SU-DHL-6 (cell line): ENCODE data around the gene MPPE1.

Source experiments
- EZH2phosphoT487 ChIP-seq: fragments of 200-600 bp; sonication (generic), shearing (Covaris generic); conservative IDR thresholded peaks from 2 replicates; pipeline ENCODE4 v1.6.1; 2018; ENCODE audit warnings: mild to moderate bottlenecking, antibody characterized with exemption, low read length, moderate library complexity, mixed read lengths
- TF ChIP-seq, protein P1 (sequence below): fragments of 200-600 bp; sonication (generic); IDR thresholded peaks from one replicate; pipeline ENCODE4 v1.5.1; 2017; ENCODE audit warnings: antibody characterized with exemption, mild to moderate bottlenecking, low read length, moderate library complexity; ENCODE audit not compliant: insufficient read depth, poor library complexity, severe bottlenecking

DNA sequence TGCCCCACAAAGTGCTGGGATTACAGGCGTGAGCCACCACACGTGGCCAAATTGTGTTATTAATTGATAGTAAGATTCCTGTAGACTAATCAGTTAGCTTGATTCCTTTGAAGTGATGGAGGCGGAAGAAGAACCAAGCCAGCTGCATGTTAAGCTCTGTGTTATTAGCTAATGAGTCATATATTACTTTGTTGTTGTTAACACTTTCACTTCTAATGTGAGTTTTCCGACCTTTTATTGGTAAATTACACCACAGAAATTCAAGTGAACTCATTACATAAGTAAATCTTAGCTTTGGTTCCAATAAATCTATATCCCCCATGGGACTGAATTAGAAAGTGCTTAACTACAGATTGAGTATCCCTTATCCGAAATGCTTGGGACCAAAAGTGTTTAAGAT, 36.6 kb downstream of the MPPE1 start:
- TF ChIP-seq EZH2phosphoT487, result no peak
- TF ChIP-seq, protein P1, sequence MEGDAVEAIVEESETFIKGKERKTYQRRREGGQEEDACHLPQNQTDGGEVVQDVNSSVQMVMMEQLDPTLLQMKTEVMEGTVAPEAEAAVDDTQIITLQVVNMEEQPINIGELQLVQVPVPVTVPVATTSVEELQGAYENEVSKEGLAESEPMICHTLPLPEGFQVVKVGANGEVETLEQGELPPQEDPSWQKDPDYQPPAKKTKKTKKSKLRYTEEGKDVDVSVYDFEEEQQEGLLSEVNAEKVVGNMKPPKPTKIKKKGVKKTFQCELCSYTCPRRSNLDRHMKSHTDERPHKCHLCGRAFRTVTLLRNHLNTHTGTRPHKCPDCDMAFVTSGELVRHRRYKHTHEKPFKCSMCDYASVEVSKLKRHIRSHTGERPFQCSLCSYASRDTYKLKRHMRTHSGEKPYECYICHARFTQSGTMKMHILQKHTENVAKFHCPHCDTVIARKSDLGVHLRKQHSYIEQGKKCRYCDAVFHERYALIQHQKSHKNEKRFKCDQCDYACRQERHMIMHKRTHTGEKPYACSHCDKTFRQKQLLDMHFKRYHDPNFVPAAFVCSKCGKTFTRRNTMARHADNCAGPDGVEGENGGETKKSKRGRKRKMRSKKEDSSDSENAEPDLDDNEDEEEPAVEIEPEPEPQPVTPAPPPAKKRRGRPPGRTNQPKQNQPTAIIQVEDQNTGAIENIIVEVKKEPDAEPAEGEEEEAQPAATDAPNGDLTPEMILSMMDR, result no peak
